NCI-H128 (cell line): Measurements from ENCODE around the gene IL26.

Experiments used
- DNase-seq: peaks from one replicate; lab custom pipeline; 2025; ENCODE audit not compliant: unreplicated experiment; lab: John Stamatoyannopoulos, UW

Gene IL26

GRCh38 chr12:68158432-68158831 lies 67.2 kb downstream of the IL26 start:
- DNase-seq, result no peak

GRCh38 chr12:68157380-68157779 lies 68.2 kb downstream of the IL26 start:
- DNase-seq, result no peak

GRCh38 chr12:68156636-68157035 lies 69.0 kb downstream of the IL26 start:
- DNase-seq, result no peak

GRCh38 chr12:68154779-68155178 lies 70.8 kb downstream of the IL26 start:
- peak; percentile 33 for DNase-seq
